22Rv1 (cell line): ENCODE results near the gene SLC6A9.

Experiments used
- CTCF ChIP-seq: fragments of 450-650 bp; IDR thresholded peaks from 2 replicates; pipeline ENCODE4 v1.5.1; 2017; ENCODE audit warnings: mild to moderate bottlenecking
- ZFX ChIP-seq: fragments of 450-650 bp; IDR thresholded peaks from 2 replicates; pipeline ENCODE4 v1.6.1; 2017; ENCODE audit warnings: antibody characterized with exemption, borderline replicate concordance

GRCh38 chr1:43993206-43993914 is 37.9 kb downstream of the SLC6A9 start:
- TF ChIP-seq CTCF (no peak), ZFX (no peak)
